ENCODE data around the gene MTREX. TPM values are rescaled to one million over a fixed set of nuclear protein-coding genes. Genes with fewer than 3 reads are reported as not detected.

Gene MTREX
- total and polyA plus RNA-seq, 2 donors (not counting 1 experiment from before 2014, with no cell fraction given) = 7.9 to 94.0 TPM

DNA sequence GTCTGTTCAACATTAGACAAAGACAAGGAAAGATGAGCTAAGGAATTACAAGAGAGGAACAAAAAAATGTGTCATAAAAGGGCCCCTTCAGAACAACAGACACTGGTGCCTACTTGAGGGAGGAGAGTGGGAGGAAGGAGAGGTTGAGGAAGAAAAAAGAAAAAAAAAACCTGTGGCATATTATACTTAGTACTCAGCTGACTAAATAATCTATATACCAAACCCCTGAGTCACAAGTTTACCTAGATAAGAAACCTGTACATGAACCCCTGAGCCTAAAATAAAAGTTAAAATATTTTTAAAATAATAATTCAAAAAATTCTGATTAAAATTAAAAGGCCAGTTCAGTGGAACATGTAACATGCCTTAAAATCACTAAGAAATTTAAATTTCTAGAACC lies 107.3 kb downstream of the MTREX start:
- H3K27me3 ChIP-seq (replicated peaks in 1 of 4; ENCODE audit: control extremely low read depth in 1 of 4, control insufficient read depth in 3 of 4, insufficient read depth in 4 of 4, low read length in 3 of 4) = no peaks in the 10 kb centered on the region
- ChIA-PET POLR2A (no interaction called here), CTCF (no interaction called here)
- no peak overlapping the region for H3K9ac ChIP-seq (ENCODE audit: low read length)
- H3K4me1 ChIP-seq (ENCODE audit: control insufficient read depth in 2 of 2, insufficient read depth in 2 of 2, low read length in 2 of 2) = no peaks in the 10 kb centered on the region
- no peak overlapping the region for H3K4me3 Mint-ChIP-seq
- H3K27ac Mint-ChIP-seq = no peak overlapping the region
- H3K4me2 ChIP-seq (replicated peaks; ENCODE audit: low read depth, low read length, poor library complexity, severe bottlenecking) = no peak overlapping the region
- DNase-seq (no peak), ATAC-seq (ENCODE audit: low read depth) (no peak)
- peaks cover 5 to 69% of the 10 kb centered on the region in 2 experiments for H3K36me3 ChIP-seq (replicated peaks in 1 of 2; ENCODE audit: control extremely low read depth in 1 of 2, control insufficient read depth in 1 of 2, extremely low read depth in 1 of 2, insufficient read depth in 2 of 2, low read length in 1 of 2)
- H3K4me3 ChIP-seq (ENCODE audit: control extremely low read depth in 1 of 5, extremely low read depth in 1 of 5, insufficient read depth in 1 of 5, low read depth in 2 of 5, low read length in 4 of 5) = no peak overlapping the region
- H3K79me2 ChIP-seq (ENCODE audit: control insufficient read depth, insufficient read depth, low read length) = no peaks in the 10 kb centered on the region
- no peak overlapping the region for H2AFZ ChIP-seq (ENCODE audit: insufficient read depth, low read depth, low read length, poor library complexity, severe bottlenecking)
- TF ChIP-seq CTCF (IDR thresholded peaks at IDR 0.05) (no peak), EZH2 (IDR thresholded peaks at IDR 0.05; ENCODE audit: borderline replicate concordance, insufficient read depth, low read depth, low read length, poor library complexity, severe bottlenecking) (no peak)
- intact Hi-C loops (cut with micrococcal nuclease) = no loop called here
- peaks cover 2% of the 10 kb centered on the region for H3K4me1 Mint-ChIP-seq
- no peak overlapping the region for H3K27ac ChIP-seq (ENCODE audit: low read length in 2 of 2)
- H3K9me3 Mint-ChIP-seq (ENCODE audit: insufficient read depth) = no peaks in the 10 kb centered on the region
- H3K27me3 Mint-ChIP-seq = no peaks in the 10 kb centered on the region
- no peaks in the 10 kb centered on the region for H3K9me3 ChIP-seq (ENCODE audit: control extremely low read depth in 1 of 3, control insufficient read depth in 2 of 3, insufficient read depth in 1 of 3, low read length in 2 of 3)
- no peaks in the 10 kb centered on the region for H4K20me1 ChIP-seq (ENCODE audit: control insufficient read depth, insufficient read depth, low read length, poor library complexity, severe bottlenecking)

GRCh38 chr5:55416306-55416705 lies 108.5 kb downstream of the MTREX start:
- no peak overlapping the region for H3K9ac ChIP-seq (ENCODE audit: low read length)
- H3K4me1 Mint-ChIP-seq = peaks cover 9% of the 10 kb centered on the region
- ChIA-PET CTCF (interaction anchor here (0.9 kb wide), 1 partner anchor 48 kb away, joined by 3 read pairs; no protein-coding TSS in a partner anchor), POLR2A (no interaction called here)
- H3K27ac Mint-ChIP-seq = no peak overlapping the region
- H4K20me1 ChIP-seq (ENCODE audit: control insufficient read depth, insufficient read depth, low read length, poor library complexity, severe bottlenecking) = no peaks in the 10 kb centered on the region
- no peak overlapping the region for H3K4me3 ChIP-seq (ENCODE audit: control extremely low read depth in 1 of 5, extremely low read depth in 1 of 5, insufficient read depth in 1 of 5, low read depth in 2 of 5, low read length in 4 of 5)
- no peak overlapping the region for H3K4me3 Mint-ChIP-seq
- ATAC-seq (ENCODE audit: low read depth) = no peak
- intact Hi-C loops (cut with micrococcal nuclease) = no loop called here
- H2AFZ ChIP-seq (ENCODE audit: insufficient read depth, low read depth, low read length, poor library complexity, severe bottlenecking) = no peak overlapping the region
- H3K79me2 ChIP-seq (ENCODE audit: control insufficient read depth, insufficient read depth, low read length) = no peaks in the 10 kb centered on the region
- H3K27ac ChIP-seq (ENCODE audit: low read length in 2 of 2) = no peak overlapping the region
- H3K27me3 Mint-ChIP-seq = no peaks in the 10 kb centered on the region
- TF ChIP-seq EZH2 (IDR thresholded peaks at IDR 0.05; ENCODE audit: borderline replicate concordance, insufficient read depth, low read depth, low read length, poor library complexity, severe bottlenecking) = no peak
- TF ChIP-seq CTCF (IDR thresholded peaks at IDR 0.05) = no peak
- H3K27me3 ChIP-seq (replicated peaks in 1 of 4; ENCODE audit: control extremely low read depth in 1 of 4, control insufficient read depth in 3 of 4, insufficient read depth in 4 of 4, low read length in 3 of 4) = no peaks in the 10 kb centered on the region
- no peak for DNase-seq
- H3K9me3 Mint-ChIP-seq (ENCODE audit: insufficient read depth) = no peaks in the 10 kb centered on the region
- no peaks in the 10 kb centered on the region for H3K4me1 ChIP-seq (ENCODE audit: control insufficient read depth in 2 of 2, insufficient read depth in 2 of 2, low read length in 2 of 2)
- H3K4me2 ChIP-seq (replicated peaks; ENCODE audit: low read depth, low read length, poor library complexity, severe bottlenecking) = no peak overlapping the region
- H3K36me3 ChIP-seq (replicated peaks in 1 of 2; ENCODE audit: control extremely low read depth in 1 of 2, control insufficient read depth in 1 of 2, extremely low read depth in 1 of 2, insufficient read depth in 2 of 2, low read length in 1 of 2) = peaks cover 4 to 70% of the 10 kb centered on the region in 2 experiments
- H3K9me3 ChIP-seq (ENCODE audit: control extremely low read depth in 1 of 3, control insufficient read depth in 2 of 3, insufficient read depth in 1 of 3, low read length in 2 of 3) = no peaks in the 10 kb centered on the region

Measured in B cell (primary cell).